ENCODE measurements around the gene FGF12.
A peak's percentile ranks its signal among the peaks of the same experiment; 100 is the strongest.
"Not testable (repeated sequence)": the region's sequence is repeated elsewhere in the genome, so short reads cannot be mapped to it uniquely, and the experiment has no call there.

Gene FGF12

GRCh38 chr3:192576704-192577103 is 150.6 kb downstream of the FGF12 start:
- not testable (repeated sequence) for DNase-seq

- DNase-seq = no peak
Observed at GRCh38 chr3:192575879-192576506, 151.3 kb downstream of the FGF12 start.

- no peak for DNase-seq
Observed at GRCh38 chr3:192573240-192573639, 154.1 kb downstream of the FGF12 start.

DNA sequence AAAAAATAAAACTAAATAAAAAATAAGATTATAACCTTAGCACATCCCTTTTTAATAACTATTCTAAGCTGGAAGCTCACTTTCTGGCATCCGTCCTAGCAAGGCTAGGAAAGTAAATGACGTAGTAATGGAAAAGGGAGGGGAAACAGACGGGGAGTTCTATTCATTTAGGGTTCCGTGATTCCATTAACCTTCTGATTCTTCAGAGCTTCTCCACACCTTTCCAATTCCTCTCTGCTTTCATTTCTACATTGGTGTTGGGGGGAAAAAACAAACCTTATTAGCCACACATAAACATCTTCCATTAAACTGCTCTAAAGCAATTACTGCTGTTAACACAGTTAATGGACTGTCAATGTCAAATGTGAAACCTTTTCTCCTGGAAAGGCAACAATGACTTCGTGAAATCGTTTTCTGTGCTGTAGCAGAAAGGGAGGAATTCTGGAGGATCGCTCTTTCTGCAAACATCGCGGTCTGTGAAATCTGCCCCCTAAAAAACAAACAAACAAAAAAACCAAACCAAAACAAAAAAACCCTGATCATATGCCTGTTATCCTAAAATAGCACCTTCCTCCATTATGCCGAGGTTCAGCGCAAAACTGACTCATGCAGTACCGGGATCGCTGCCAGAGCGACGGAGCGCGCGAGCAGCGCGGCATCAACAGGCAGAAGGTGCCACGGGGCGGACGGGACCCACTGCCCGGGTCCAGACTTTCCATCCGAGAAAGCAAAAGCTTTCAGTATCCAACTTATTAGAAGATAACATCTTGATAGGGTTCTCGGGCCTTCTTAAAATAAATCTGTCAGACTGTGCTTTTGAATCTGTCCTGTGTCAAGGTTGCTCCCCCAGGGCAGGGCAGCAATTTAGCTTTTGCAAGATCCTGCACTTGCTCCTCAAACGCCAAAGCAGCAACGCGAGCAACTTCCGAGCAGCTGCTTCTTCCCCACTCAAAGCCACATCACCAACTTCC is 156.2 kb downstream of the FGF12 start:
- DNase-seq = no peak

DNA sequence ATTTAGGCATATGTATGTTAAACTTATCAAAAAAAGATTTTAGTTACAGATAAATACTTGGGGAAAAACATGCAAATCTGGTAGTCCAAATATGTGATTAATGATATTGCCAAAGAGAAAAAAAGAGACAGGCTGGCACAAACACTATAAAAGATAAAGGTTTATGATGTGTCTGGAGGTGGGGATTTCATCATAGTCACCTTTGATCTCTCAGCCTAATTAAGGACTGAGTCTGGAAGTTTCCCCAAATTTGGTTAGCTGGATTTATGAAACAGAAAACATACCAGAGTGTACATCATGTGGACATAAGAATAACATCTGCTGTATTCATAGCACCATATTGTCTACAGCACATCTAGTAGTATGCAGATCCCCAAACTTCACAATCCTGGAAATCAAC is 157.0 kb downstream of the FGF12 start:
- no peak for DNase-seq

- peak; percentile 56 for DNase-seq
Observed at GRCh38 chr3:192566706-192567290, 160.5 kb downstream of the FGF12 start.

DNA sequence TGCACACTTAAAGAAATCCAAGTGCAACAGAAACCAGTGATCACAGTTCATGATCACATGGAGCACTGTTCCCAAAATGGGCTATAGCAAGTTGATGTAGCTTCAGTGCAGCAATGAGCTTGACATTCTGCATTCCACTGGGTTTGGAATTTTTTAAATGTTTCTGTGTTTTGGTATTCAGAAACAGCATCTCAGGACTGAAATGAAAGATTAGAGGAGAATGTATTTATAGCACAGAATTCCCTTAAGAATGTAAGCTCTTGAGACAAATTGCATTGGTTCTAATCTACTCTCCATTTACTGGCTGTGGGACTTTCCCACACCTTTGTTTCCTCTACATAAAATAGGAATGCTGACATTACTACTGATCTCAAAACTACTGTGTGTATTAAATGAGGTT is 162.7 kb downstream of the FGF12 start:
- DNase-seq = no peak

DNA sequence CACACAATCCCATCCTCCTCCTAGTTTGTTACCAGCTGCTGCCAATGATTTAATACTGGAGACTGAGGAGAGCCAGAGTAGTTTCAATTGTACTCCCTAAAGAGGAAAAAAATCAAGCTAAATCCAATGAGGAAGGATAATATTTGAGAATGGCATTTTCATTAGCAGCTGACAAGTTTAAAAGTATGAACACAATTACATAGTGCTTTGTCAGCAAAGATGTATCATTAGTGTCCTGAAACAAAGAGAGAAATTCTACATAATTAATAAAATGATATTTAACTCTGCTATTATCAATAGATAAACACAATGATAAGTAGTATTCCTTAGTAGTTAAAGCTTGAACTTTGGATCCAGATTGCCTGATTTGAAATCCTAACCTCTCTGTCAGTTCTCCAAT is 163.9 kb downstream of the FGF12 start:
- DNase-seq = no peak

DNA sequence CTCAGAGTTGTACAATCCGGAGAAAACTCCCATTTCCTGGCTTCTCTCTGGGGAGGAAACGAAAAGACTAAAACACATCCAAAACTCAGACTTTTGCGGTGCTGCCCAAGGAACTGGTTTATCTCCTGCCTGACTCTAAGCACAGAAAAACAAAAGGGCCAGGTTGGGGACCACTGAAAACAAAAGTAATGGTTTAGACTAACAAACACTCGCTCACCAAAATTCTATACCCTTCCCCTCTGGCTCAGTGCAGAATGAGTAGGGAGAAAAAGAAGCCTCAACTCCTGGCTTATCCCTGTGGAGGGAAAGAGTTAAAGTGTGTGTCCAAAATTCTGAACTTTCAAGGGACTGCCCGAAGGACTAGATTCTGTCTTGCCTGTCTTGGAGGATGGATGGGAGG is 173.6 kb downstream of the FGF12 start:
- DNase-seq = no peak

DNA sequence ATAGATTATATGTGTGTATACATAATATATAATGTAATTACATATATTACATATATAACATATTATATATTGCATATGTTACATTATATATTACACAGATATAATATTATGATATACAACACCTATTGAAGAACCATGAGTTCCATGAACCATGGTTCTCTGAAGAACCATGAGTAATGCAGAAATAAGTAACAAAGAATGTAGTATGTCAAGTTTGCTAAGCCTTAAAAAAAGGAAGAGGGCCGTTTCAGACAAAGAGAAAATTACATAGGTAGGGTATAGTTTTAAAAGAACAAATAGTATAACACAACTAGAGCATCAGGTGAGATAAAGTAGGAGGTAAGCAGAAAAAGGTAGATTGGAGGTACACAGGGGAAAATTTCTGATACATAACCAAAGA is 177.0 kb downstream of the FGF12 start:
- no peak for DNase-seq

- DNase-seq = no peak
Observed at GRCh38 chr3:192545333-192545732, 182.0 kb downstream of the FGF12 start.

DNA sequence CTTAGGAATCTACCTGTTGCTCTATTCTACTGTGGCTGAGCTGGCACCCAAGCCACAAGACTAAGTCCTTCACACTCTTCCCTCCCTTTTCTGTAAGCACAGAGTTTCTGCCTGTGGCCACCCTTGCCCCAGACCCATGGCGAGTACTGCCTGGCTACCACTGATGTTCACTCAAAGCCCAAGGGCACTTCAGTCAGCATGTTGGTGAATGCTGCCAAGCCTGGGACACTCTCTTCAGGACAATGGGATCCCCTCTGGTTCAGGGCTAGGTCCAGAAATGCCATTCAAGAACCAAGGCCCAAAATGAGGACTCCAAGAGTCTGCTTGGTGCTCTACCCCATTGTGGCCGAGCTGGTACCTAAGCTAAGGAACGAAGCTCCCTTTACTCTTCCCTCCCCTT is 184.2 kb downstream of the FGF12 start:
- no peak for DNase-seq

- no peak for DNase-seq
Observed at GRCh38 chr3:192516820-192517219, 210.5 kb downstream of the FGF12 start.

DNA sequence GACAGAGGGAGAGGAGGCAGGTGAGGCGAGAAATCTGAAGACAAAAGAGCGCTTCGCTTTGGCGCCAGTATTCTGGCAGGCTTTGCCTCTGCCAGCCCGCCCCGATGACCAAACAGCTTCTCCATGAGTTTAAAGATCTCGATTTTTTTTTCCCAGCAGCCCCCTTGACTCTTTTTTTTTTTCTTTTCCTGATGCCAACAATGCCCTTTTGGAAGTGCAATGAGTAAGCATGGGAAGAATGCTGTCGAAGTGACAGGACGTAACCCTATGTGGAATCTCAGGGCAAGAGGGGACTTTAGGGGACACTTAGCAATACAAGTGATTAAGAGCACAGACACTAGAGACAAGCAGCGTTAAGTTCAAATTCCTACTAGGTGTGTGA is 211.7 kb downstream of the FGF12 start:
- DNase-seq = no peak

DNA sequence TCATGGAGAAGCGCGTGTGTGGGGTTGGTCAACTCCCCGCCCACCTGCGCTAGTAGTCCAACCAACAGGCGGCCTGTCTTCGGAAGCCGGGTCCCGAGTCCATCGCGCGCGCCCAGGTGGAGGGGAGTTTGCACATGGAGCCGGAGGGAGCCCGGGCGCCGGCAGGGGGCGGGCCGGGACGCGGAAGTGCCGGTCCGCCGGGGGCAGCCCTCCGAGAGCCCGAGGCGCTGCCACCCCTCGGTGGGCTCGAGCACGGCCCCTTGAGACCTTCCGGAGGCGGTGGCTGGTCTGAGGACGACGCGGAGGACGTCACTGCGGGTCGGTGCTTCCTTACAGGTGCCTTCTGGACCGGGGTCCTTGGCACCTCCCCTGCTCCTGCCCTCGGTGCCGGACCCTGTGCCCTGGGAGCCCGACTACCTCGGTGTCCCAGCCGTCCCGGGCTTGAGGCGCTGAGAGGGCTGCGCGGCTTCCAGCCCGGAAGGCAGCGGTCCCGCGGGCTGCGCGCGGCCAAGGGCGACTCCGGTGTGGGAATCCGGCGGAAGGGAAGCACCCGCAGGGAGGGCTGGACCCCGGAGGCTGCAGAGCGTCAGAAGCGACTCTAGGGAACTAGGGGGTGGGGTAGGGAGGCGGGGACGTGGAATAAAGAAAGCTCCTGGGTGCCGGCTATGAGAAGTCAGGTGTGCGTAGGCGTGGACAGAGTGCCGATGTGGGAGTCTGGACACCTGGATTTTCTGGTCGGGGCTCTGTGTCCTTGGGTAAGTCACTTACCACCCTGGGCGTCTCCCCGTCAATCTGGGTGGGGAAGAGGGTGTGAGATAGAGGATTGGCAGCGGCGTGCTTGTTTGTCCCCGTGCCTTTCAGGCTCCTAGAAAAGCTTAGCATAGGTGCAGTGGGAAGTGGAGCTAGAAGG is 212.3 kb downstream of the FGF12 start:
- DNase-seq = no peak

GRCh38 chr3:192514081-192514753 is 213.1 kb downstream of the FGF12 start:
- no peak for DNase-seq

GRCh38 chr3:192505731-192506130 is 221.6 kb downstream of the FGF12 start:
- no peak for DNase-seq

DNA sequence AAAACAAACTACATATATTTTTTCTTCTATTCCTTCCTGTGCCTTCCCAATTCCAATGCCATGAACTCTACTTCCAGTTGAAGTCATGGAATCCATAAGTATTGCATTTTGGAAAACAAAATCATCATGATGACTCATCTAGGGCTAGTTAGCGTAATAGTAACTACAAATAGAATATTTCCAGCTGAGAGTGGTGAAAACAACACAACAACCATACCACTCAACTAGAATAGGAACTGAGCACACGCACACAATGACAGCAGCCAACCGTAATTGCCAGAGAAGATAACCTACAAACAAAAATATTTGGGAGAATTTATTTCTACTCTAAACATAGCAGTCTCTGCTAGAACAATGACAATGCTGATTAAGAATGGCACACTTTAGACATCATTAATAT is 225.9 kb downstream of the FGF12 start:
- DNase-seq = no peak

DNA sequence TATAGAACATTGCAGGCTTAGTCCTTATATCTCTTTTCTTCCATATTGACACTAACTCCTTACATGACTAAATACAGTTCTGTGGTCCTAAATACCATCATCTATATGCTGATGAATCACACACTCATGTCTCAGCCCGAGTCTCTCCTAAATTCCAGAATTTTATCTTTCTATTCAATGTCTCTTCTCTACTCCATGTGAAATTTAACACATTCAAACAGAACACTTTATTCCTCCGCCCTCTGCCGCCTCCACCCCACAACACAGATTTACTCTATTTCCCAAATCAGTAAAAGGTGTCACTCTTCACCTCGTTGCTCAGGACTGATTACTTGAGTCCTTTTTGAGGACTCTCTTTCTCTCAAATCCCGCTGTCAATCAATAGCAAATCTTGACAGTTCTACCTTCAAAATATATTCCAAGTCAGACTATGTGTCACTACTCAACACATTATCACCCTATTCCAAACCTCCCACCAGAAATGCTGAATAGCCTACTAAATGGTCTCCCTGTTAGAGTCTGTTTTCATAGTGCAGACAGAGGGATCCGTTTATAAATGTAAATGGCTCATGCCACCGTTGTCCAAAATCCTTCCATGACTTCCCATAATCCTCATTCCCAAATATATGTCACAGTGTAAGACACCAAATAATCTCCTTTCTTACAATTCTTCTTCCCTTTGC is 230.3 kb downstream of the FGF12 start:
- no peak for DNase-seq

- DNase-seq = no peak
Observed at GRCh38 chr3:192494174-192494573, 233.2 kb downstream of the FGF12 start.

DNA sequence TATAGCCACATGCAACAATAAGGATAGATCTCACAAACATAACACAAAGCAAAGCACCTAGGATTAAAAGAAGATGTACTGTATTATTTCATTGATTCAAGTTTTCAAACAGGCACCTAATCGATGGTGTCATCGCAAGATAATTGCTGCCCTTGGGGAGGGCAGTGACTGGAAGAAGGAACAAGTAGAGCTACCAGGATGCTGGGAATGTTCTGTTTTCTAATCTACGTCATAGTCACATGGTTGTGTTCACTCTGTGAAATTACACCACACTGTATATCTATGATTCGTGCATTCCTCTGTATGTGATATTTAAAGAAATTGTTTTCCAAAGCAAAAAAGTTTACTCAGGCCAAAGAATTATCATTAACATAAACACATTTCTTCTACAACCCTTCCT is 236.6 kb downstream of the FGF12 start:
- DNase-seq = no peak

GRCh38 chr3:192489579-192489978 is 237.8 kb downstream of the FGF12 start:
- DNase-seq = no peak
